ENCODE results near the gene LONRF3.
A peak's percentile ranks its signal among the peaks of the same experiment; 100 is the strongest.

The LONRF3 gene

DNA sequence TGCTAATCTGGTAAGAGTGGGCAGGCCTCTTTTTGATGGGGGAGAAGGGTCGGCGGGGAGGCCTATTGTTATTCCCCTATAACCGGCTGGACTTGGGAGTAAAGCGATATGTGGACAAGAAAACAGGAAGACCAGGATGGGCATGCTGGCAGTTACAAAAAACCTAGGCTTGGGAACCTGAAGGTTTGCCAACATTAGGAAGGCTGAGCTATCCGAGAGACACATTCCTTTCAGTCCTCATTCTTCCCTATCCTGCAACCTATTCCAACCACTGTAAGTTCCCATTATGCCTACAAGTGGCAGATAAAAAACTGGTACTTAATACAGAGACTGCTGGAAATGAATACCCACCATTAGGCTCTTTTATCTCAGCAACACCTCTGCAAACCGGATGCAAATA lies 66.0 kb downstream of the LONRF3 start:
- no peaks in the 10 kb centered on the region for H3K79me2 ChIP-seq (ENCODE audit: control insufficient read depth, insufficient read depth, low read length, unreplicated experiment)
- H3K27ac ChIP-seq (ENCODE audit: low read depth, low read length), result peak overlapping the region; percentile 81
- no peaks in the 10 kb centered on the region for H3K27me3 ChIP-seq (ENCODE audit: insufficient read depth, low read length)
- peak overlapping the region; percentile 57 for H3K4me3 ChIP-seq (ENCODE audit: low read depth, low read length)
- no peak overlapping the region for H2AFZ ChIP-seq (ENCODE audit: low read length, unreplicated experiment)
- H3K36me3 ChIP-seq (ENCODE audit: insufficient read depth, low read length), result no peaks in the 10 kb centered on the region
- peaks cover 26% of the 10 kb centered on the region for H3K4me1 ChIP-seq (ENCODE audit: control insufficient read depth, insufficient read depth, low read length, unreplicated experiment)

DNA sequence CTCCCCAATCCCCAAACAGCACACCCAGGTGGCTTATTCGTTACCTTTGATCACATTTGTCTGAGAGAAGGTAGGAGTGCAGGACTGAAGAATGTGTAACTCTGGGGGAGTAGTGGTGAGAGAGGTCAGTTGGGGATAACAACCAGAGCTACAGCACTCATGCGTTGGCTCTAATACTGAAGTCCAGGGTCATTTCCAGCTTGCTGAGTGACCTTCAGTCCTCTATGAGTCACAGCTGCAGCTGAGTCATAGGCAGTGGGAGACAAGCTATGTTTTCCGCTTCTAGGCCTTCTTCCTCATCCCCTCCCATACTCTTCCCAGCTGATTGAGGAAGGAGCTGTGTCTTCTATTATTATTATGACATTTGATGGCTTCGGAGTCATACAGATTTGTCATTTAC lies 66.8 kb downstream of the LONRF3 start:
- Histone ChIP-seq H3K4me3 (ENCODE audit: low read depth, low read length) (peak overlapping the region; percentile 57), H3K36me3 (ENCODE audit: insufficient read depth, low read length) (no peaks in the 10 kb centered on the region), H3K79me2 (ENCODE audit: control insufficient read depth, insufficient read depth, low read length, unreplicated experiment) (no peaks in the 10 kb centered on the region), H3K27ac (ENCODE audit: low read depth, low read length) (peak overlapping the region; percentile 81), H2AFZ (ENCODE audit: low read length, unreplicated experiment) (peak overlapping the region; percentile 21), H3K27me3 (ENCODE audit: insufficient read depth, low read length) (no peaks in the 10 kb centered on the region), H3K4me1 (ENCODE audit: control insufficient read depth, insufficient read depth, low read length, unreplicated experiment) (peaks cover 26% of the 10 kb centered on the region)

DNA sequence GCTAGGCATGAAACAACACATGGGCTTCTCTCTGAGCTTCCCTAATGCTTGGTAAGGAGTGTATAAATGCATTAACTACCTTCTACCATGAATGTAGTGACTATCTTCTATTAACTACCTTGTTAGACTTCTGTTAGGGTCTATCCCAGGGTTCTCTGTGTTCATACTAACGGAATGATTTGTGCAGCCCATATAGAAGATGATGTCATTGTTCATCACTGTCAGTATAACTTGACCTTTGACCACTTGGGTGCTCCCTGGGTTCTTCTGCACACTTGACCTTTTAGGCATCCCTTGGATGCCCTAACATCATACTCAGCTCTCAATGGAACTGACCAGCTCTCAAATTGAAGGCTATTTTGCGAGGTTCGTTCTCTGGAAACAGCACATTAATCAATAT lies 67.6 kb downstream of the LONRF3 start:
- H3K79me2 ChIP-seq (ENCODE audit: control insufficient read depth, insufficient read depth, low read length, unreplicated experiment), result no peaks in the 10 kb centered on the region
- H3K27me3 ChIP-seq (ENCODE audit: insufficient read depth, low read length), result no peaks in the 10 kb centered on the region
- no peak overlapping the region for H3K4me3 ChIP-seq (ENCODE audit: low read depth, low read length)
- H3K4me1 ChIP-seq (ENCODE audit: control insufficient read depth, insufficient read depth, low read length, unreplicated experiment), result peaks cover 22% of the 10 kb centered on the region
- H3K27ac ChIP-seq (ENCODE audit: low read depth, low read length), result peak overlapping the region; percentile 81
- no peaks in the 10 kb centered on the region for H3K36me3 ChIP-seq (ENCODE audit: insufficient read depth, low read length)
- no peak overlapping the region for H2AFZ ChIP-seq (ENCODE audit: low read length, unreplicated experiment)

DNA sequence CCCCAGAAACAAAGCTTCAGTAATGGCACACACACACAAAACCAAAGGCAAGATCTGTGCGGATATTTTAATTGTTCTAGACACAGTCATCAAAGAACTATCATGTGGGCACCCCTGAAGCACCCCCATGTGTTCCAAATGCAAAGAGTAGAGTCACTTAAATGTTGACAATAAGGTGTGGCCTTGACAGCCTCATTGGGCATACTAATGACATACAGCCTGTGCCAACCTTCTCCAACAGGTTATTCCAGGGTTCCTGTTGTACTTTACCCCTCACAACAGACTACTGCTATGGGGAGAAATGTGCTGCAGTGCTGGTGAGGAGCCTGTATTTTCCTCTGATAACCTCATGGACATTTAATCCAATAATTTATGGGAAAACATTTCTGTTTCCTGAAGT lies 68.6 kb downstream of the LONRF3 start:
- no peaks in the 10 kb centered on the region for H3K79me2 ChIP-seq (ENCODE audit: control insufficient read depth, insufficient read depth, low read length, unreplicated experiment)
- no peaks in the 10 kb centered on the region for H3K27me3 ChIP-seq (ENCODE audit: insufficient read depth, low read length)
- H3K27ac ChIP-seq (ENCODE audit: low read depth, low read length), result no peak overlapping the region
- no peak overlapping the region for H3K4me3 ChIP-seq (ENCODE audit: low read depth, low read length)
- H3K4me1 ChIP-seq (ENCODE audit: control insufficient read depth, insufficient read depth, low read length, unreplicated experiment), result peaks cover 22% of the 10 kb centered on the region
- no peak overlapping the region for H2AFZ ChIP-seq (ENCODE audit: low read length, unreplicated experiment)
- no peaks in the 10 kb centered on the region for H3K36me3 ChIP-seq (ENCODE audit: insufficient read depth, low read length)

DNA sequence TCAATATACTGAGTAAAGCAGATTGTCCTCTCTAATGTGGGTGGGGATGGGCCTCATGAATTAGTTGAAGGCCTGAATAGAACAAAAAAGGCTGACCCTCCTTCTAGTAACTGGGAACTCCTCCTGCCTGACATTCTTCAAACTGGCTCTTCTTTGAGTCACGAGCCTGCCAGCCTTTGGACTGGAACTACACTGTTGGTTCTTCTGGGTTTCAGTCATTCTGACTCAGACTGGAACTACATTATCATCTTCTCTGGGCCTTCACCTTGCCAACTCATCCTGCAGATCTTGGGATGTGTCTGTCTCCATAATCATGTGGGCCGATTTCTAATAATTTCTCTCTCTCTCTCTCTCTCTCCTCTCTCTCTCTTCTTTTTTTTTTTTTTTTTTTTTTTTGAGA lies 71.5 kb downstream of the LONRF3 start:
- H3K4me3 ChIP-seq (ENCODE audit: low read depth, low read length), result no peak overlapping the region

DNA sequence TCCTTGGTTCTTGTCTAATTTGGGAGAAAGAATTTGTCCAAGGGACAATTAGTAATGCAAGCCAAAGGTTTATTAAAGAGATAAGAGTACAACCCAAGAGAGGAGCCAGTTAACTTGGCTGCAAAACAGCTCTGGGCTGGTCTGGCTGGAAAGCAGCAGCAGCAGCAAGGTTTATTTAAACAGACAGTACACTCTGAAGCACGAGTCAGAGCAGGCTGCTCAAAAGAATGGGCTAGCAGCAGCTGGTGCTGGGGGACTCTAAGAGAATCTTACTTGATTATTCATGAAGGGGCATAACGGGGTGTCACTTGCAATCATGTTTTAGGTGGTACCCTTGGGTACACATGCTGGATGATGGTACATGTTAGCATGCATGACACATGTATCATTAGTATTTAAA lies 81.3 kb downstream of the LONRF3 start:
- no peaks in the 10 kb centered on the region for H3K27me3 ChIP-seq (ENCODE audit: insufficient read depth, low read length)
- no peak overlapping the region for H3K27ac ChIP-seq (ENCODE audit: low read depth, low read length)
- no peaks in the 10 kb centered on the region for H3K79me2 ChIP-seq (ENCODE audit: control insufficient read depth, insufficient read depth, low read length, unreplicated experiment)
- H3K36me3 ChIP-seq (ENCODE audit: insufficient read depth, low read length), result no peaks in the 10 kb centered on the region
- H3K4me1 ChIP-seq (ENCODE audit: control insufficient read depth, insufficient read depth, low read length, unreplicated experiment), result no peaks in the 10 kb centered on the region
- no peak overlapping the region for H3K4me3 ChIP-seq (ENCODE audit: low read depth, low read length)
- H2AFZ ChIP-seq (ENCODE audit: low read length, unreplicated experiment), result no peak overlapping the region

More for the DNA sequence above, 71.5 kb downstream of the LONRF3 start:
- Histone ChIP-seq H3K27ac (ENCODE audit: low read depth, low read length) (no peak overlapping the region), H3K4me1 (ENCODE audit: control insufficient read depth, insufficient read depth, low read length, unreplicated experiment) (peaks cover 13% of the 10 kb centered on the region), H3K27me3 (ENCODE audit: insufficient read depth, low read length) (no peaks in the 10 kb centered on the region), H2AFZ (ENCODE audit: low read length, unreplicated experiment) (no peak overlapping the region), H3K36me3 (ENCODE audit: insufficient read depth, low read length) (no peaks in the 10 kb centered on the region), H3K79me2 (ENCODE audit: control insufficient read depth, insufficient read depth, low read length, unreplicated experiment) (no peaks in the 10 kb centered on the region)

DNA sequence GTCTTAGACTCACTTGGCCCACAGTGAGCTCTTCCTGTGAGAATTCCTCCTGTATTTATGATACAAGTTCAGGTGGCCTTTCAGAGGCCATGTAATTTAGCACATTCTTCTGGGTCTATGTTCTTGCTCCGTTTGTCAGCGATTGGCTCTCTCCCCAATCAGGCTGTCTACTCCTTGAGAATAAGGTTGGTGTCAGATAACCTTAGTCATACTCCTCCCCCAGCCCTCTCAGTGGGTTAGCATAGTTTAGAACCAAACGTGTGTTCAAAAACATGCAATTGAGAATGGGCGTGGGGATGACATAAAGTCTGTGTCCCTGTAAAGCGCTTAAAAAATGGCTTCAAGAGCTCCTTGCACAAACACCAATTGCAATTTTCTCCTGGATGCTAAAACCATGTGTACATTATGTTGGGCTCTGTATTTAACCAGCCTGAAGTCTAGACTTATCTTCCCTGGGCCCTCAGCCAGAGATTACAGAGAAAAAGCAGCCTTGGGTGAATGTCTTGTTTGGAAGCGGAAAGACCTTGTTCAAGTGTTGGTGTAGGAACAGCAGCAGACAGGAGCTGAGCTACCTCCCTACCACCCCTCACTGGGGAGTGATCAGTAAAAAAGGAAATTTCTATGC lies 88.4 kb downstream of the LONRF3 start:
- no peaks in the 10 kb centered on the region for H3K79me2 ChIP-seq (ENCODE audit: control insufficient read depth, insufficient read depth, low read length, unreplicated experiment)
- peaks cover 3% of the 10 kb centered on the region for H3K4me1 ChIP-seq (ENCODE audit: control insufficient read depth, insufficient read depth, low read length, unreplicated experiment)
- H3K27ac ChIP-seq (ENCODE audit: low read depth, low read length), result no peak overlapping the region
- H3K36me3 ChIP-seq (ENCODE audit: insufficient read depth, low read length), result no peaks in the 10 kb centered on the region
- H3K4me3 ChIP-seq (ENCODE audit: low read depth, low read length), result no peak overlapping the region
- H3K27me3 ChIP-seq (ENCODE audit: insufficient read depth, low read length), result peaks cover 7% of the 10 kb centered on the region; the same call in 1 of the 2 replicates
- no peak overlapping the region for H2AFZ ChIP-seq (ENCODE audit: low read length, unreplicated experiment)

DNA sequence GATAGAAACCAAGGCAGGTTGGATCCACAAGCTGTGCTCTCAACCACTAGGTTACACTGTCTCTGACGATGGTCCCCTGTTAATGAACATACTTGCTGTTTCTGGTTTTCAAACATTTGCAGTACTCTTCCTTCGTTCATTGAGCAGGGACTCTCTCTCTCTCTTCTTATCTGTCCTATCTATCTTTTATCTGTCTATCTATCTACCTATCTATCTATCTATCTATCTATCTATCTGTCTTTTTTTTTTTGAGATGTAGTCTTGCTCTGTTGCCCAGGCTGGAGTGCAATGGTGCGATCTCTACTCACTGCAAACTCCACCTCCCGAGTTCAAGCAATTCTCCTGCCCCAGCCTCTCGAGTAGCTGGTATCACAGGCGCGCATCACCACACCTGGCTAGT lies 89.0 kb downstream of the LONRF3 start:
- H3K27me3 ChIP-seq (ENCODE audit: insufficient read depth, low read length), result peaks cover 8% of the 10 kb centered on the region; the same call in 1 of the 2 replicates
- H3K4me3 ChIP-seq (ENCODE audit: low read depth, low read length), result no peak overlapping the region
- H3K36me3 ChIP-seq (ENCODE audit: insufficient read depth, low read length), result no peaks in the 10 kb centered on the region
- H3K27ac ChIP-seq (ENCODE audit: low read depth, low read length), result no peak overlapping the region
- H2AFZ ChIP-seq (ENCODE audit: low read length, unreplicated experiment), result no peak overlapping the region
- H3K4me1 ChIP-seq (ENCODE audit: control insufficient read depth, insufficient read depth, low read length, unreplicated experiment), result peaks cover 3% of the 10 kb centered on the region
- no peaks in the 10 kb centered on the region for H3K79me2 ChIP-seq (ENCODE audit: control insufficient read depth, insufficient read depth, low read length, unreplicated experiment)

DNA sequence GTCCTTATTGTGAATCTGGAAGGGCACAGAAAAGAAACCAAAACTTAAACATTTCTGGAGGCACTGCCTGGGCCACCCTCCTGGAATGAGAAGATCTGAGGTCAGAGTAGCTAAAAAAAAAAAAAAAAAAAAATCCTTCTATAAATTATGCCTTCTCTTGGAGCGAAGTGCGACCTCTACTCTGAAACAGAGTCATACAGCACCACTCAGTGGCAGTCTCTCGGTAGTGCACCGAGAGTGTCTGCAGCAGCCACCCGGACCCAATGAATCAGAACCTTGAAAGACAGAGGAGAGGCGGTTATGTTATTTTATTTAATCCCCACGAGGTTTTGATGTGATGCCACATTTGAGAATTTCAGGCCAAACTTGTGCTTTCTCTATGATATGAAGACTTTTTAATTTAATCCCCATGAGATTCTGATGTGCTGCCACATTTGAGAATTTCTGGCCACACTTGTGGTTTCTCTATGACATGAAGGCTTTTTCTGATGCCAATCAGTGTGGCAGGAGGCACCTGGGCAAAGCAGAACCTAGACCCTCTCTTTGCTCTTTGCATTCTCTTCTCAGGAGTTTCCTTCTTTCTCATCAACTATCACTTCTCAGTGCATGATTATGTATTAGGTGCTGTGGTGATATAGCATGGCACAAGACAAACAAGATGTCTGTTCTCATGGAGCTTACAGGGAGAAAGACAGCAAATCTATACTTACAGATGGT lies 92.8 kb downstream of the LONRF3 start:
- H3K4me1 ChIP-seq (ENCODE audit: control insufficient read depth, insufficient read depth, low read length, unreplicated experiment), result peaks cover 3% of the 10 kb centered on the region
- H2AFZ ChIP-seq (ENCODE audit: low read length, unreplicated experiment), result no peak overlapping the region
- no peaks in the 10 kb centered on the region for H3K79me2 ChIP-seq (ENCODE audit: control insufficient read depth, insufficient read depth, low read length, unreplicated experiment)
- H3K36me3 ChIP-seq (ENCODE audit: insufficient read depth, low read length), result no peaks in the 10 kb centered on the region
- no peak overlapping the region for H3K27ac ChIP-seq (ENCODE audit: low read depth, low read length)
- no peak overlapping the region for H3K4me3 ChIP-seq (ENCODE audit: low read depth, low read length)
- H3K27me3 ChIP-seq (ENCODE audit: insufficient read depth, low read length), result peaks cover 12% of the 10 kb centered on the region

Measured in ACC112 (cell line).